ENCODE data around the gene ZNF564.
"Not testable (repeated sequence)": the region's sequence is repeated elsewhere in the genome, so short reads cannot be mapped to it uniquely, and the experiment has no call there.

The ZNF564 gene
- 2.0 to 2.2 reads per million in 2 donors for total RNA-seq

DNA sequence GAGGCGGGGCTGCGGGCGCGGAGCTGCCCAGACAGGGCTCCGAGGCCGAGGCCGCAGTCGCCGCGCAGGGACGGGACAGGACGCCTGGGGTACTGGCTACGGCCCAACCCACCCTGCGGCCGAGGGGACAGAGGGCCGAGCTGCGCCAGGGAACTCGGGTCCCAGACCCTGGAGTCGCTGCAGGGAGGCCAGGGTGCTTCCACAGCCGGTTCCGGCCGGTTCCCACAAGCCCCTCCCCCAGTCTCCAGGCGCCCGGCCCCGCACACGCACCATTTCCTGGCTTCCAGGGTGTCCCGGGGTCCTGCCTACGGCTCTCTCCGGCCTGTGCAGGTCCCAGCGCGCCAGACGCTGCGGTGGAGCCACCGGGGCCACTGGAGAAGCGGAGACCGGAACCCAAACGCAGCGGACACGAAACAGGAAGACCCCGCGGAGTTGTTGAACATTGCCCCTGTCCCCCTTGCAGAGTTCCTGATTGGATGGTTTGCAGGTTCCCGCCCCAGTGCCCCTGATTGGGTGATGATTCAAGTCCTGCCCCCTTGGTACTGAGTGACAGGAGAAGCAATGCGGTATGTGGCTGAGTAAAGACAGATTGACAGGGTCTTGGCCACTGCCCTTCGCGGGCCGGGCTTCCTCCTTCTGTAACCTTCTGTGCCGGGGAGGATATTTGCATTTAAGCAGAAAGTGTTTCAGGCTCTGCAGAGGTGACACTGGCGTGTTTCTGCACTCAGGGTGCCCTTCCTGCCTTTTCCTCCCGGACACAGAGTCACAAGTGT, at the start of gene ZNF564:
TSS of gene ZNF564 (minus strand) at position 423 of the 773 bp plus-strand sequence. CDS start at position 273, 150 bp downstream.
- peak; percentile 80 for DNase-seq

- DNase-seq = no peak
These were observed 46.3 kb upstream of the ZNF564 start for GRCh38 chr19:12597594-12597993.

DNA sequence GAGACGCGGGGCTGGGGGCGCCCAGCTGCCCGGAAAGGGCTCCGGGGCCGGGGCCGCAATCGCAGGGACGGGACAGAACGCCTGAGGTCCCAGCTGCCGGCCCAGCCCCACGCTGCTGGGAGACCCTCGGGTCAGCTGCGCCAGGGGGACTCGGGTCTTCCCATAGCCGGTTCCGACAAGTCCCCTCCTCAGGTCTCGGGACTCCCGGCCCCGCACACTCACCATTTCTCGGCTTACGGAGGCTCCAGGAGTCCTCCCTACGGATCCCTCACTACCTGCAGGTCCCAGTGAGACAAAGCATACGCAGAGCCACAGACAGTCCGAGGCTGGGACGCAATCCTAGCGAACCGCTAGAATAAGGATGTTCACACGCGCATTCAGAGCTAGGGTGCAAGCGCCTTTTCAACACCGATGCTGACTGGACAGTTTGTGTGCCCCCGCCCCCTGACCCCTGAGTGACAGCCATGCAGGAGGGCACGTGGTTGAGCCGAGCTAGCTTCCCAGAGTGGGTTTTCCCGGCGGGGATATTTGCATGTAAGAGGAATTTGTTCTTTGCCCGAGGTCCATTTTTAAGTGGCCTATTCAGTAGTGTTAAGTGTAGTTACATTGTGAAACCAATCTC, 45.8 kb upstream of the ZNF564 start:
- DNase-seq = no peak

GRCh38 chr19:12596485-12596884, 45.2 kb upstream of the ZNF564 start:
- DNase-seq = no peak

DNA sequence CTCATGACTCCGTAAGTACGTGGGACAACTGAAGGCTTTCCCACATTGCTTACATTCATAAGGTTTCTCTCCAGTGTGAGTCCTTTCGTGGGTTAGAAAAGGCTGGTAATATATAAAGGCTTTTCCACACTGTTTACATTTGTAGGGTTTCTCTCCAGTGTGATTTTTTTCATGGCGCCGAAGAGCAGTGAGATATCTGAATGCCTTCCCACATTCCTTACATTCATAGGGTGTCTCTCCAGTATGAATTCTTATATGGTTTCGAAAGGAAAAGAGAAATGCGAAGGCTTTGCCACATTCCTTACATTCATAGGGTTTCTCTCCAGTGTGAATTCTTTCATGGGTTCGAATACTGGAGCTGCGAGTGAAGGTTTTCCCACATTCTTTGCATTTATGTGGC, 29.8 kb upstream of the ZNF564 start:
- DNase-seq = no peak

GRCh38 chr19:12580180-12580694, 29.0 kb upstream of the ZNF564 start:
- no peak for DNase-seq

DNA sequence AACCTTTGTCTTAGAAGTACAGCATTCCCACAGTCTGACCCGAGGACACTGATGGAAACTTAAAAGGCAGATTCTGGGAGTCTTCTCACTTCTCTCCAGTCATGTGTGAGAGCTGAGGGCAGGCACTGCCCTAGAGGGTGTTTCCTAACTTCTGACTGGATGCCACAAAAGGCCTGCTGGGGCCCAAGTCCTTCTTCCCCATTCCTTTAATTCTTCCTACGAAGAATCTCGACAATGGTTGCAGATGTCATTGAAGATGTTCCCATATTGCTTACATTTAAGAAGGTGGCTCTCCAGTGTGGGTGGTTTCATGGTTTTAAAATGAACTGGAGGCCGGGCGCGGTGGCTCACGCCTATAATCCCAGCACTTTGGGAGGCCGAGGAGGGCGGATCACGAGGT, 27.4 kb upstream of the ZNF564 start:
- no peak for DNase-seq

DNA sequence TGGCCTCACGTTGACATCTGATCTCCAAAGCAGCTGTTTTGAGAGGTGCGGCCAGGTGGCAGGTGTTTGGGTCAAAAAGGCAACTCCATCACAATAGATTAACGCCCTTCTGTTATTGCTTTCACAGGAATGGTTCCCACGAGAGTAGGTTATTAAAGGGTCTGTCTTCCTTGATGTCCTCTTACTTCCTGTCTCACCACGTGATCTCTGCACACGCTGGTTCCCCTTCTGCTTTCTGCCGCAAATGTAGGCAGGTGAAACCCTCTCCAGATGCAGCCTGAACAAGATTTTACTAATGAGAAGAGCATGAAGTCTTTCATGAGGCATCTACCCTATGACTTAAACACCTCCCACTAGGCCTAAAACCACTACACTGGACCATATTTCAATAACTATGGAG, 22.8 kb upstream of the ZNF564 start:
- no peak for DNase-seq

DNA sequence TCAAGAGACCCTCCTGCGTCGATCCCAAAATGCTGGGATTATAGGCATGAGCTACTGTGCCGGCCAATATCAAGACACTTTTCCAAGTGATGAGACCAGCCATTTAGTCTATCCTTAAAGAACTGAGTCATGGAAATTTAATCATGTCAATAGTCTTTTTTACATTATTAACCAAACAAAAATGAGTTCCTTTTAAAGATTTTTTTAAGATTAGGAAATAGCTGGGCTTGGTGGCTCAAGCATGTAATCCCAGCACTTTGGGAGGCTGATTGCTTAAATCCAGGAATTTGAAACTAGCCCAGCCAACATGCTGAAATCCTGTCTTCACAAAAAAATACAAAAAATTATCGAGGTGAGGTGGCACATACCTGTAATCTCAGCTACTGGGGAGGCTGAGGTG, 16.7 kb upstream of the ZNF564 start:
- no peak for DNase-seq

DNA sequence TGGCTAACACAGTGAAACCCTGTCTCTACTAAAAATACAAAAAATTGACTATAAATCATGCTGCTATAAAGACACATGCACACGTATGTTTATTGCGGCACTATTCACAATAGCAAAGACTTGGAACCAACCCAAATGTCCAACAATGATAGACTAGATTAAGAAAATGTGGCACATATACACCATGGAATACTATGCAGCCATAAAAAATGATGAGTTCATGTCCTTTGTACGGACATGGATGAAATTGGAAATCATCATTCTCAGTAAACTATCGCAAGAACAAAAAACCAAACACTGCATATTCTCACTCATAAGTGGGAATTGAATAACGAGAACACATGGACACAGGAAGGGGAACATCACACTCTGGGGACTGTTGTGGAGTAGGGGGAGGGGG, 15.1 kb upstream of the ZNF564 start:
- DNase-seq = not testable (repeated sequence)

GRCh38 chr19:12564016-12564664, 12.9 kb upstream of the ZNF564 start:
- DNase-seq = peak; percentile 95

GRCh38 chr19:12555456-12555930, 4.2 kb upstream of the ZNF564 start:
- no peak for DNase-seq

DNA sequence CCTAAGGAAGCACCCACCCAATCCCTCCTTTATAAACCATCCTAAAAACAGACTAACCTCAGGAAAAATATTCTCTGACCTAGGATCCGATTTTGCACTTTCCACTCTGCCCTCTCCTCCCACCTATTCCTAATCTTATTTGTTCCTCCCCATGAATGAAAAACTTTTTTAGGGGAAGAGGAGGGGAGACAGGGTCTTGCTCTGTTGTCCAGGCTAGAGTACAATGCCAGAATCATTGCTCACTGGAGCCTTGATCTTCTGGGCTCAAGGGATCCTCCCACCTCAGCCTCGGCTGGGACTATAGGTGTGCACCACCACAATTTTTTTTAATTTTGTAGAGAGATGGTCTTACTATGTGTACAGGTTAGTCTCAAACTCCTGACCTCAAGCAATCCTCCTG, 4.4 kb downstream of the ZNF564 start:
- no peak for DNase-seq

- DNase-seq = no peak
These were observed 5.2 kb downstream of the ZNF564 start for GRCh38 chr19:12546068-12546467.

GRCh38 chr19:12545267-12545666, 6.0 kb downstream of the ZNF564 start:
- no peak for DNase-seq

GRCh38 chr19:12544401-12544876, 6.8 kb downstream of the ZNF564 start:
- no peak for DNase-seq

GRCh38 chr19:12543855-12544254, 7.4 kb downstream of the ZNF564 start:
- DNase-seq = no peak

GRCh38 chr19:12527034-12527836, 24.0 kb downstream of the ZNF564 start:
- no peak for DNase-seq

DNA sequence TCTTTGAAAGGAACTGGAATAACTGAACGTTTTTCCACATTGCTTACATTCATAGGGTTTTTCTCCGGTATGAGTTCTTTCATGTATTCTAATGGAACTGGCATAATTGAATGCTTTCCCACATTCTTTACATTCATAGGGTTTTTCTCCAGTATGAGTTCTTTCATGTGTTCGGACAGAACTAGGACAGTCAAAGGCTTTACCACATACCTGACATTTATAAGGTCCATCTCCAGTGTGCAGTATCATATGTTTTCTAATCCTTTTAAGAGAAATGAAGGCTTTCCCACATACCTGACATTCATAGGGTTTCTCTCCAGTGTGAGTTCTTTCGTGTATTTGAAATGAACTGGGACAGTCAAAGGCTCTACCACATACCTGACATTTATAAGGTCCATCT, 24.7 kb downstream of the ZNF564 start:
- DNase-seq = no peak

DNA sequence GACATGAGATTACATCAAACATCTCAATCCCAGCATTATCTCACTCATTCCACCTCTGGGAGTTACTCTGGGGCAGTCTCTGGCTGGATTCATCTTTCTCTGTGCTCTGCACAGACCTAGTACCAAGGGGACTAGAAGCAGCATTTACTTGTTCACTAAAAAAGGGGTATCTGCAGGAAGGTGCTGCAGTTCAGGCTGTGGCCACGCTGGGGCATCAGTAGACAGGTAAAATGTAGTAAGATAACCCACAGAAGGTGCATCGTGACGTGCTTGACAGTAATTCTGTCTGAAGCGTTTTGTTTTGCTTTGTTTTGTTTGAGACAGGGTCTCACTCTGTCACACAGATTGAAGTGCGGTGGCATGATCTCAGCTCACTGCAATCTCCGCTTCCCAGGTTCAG, 29.3 kb downstream of the ZNF564 start:
- DNase-seq = no peak

DNA sequence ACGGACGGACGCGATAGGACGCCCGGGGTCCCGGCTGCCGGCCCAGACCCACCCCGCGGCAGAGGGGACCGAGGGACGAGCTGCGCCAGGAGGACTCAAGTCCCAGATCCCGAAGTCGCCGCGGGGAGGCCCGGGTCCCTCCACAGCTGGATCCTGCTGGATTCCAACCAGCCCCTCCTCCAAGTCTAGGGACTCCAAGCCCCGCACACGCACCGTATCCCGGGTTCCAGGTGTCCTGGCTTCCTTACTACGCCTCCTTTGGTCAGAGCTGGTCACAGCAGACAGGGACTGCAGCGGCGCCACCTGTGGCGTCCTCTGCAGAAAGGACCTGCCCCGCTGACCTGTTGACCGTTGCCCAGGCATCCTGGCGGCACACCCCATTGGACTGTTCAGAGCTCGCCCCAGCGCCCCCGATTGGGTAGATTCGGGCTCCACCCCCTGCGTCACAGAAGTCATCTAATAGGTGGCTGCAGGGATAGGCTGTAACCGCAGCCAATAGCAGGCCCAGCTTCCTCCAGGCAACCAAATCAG, 37.7 kb downstream of the ZNF564 start:
- no peak for DNase-seq

- DNase-seq = no peak
These were observed 54.2 kb downstream of the ZNF564 start for GRCh38 chr19:12497032-12497431.

Data from T-helper 9 cell (primary cell).